GM18505 (cell line): ENCODE data around the gene TEDC2.
"Not testable (repeated sequence)": the region's sequence is repeated elsewhere in the genome, so short reads cannot be mapped to it uniquely, and the experiment has no call there.

ENCODE experiments used
- ATAC-seq: cut with Tn5 transposase; IDR thresholded peaks from one replicate; pipeline ENCODE4 v1.9.1; 2021; ENCODE audit not compliant: unreplicated experiment
- POLR2A ChIP-seq: IDR thresholded peaks from 4 replicates; pipeline ENCODE4 v1.6.1; 2011; ENCODE audit warnings: borderline replicate concordance; ENCODE audit not compliant: insufficient read depth, insufficient read length; ENCODE audit errors: extremely low read depth

The TEDC2 gene

DNA sequence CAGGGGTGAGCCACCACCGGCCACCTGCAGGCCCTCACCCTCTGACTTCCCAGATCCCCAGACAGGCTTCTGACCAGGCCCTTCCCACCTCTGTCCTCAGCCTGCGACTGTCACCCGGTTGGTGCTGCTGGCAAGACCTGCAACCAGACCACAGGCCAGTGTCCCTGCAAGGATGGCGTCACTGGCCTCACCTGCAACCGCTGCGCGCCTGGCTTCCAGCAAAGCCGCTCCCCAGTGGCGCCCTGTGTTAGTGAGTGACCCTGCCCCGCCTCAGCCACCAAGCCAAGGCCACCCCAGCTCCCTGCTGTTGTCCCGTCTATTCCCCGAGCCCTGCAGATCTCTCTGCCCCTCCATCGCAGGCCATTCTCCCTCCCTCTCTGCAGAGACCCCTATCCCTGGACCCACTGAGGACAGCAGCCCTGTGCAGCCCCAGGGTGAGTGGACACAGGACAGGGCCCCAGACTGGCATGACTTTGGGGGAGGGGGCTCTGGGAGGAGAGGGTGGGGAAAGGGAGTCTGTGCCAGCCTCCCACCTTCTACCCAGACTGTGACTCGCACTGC is 13.1 kb downstream of the TEDC2 start:
- TF ChIP-seq POLR2A: no peak
- ATAC-seq: no peak

DNA sequence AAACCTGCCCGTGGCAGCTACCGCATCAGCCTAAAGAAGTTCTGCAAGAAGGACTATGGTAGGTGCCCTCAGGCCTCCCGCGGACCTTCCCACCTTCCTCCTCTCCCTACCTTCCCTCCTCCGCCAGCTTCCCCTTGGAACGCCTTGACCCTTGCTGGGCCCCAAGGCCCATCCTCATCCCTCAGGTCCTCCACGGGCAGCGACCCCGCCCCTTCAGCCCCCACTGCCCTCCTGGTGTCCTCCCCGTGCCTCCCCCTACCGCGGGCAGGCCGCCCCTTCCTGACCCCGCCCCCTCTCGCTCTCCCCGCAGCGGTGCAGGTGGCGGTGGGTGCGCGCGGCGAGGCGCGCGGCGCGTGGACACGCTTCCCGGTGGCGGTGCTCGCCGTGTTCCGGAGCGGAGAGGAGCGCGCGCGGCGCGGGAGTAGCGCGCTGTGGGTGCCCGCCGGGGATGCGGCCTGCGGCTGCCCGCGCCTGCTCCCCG is 13.6 kb downstream of the TEDC2 start:
- no peak for ATAC-seq

DNA sequence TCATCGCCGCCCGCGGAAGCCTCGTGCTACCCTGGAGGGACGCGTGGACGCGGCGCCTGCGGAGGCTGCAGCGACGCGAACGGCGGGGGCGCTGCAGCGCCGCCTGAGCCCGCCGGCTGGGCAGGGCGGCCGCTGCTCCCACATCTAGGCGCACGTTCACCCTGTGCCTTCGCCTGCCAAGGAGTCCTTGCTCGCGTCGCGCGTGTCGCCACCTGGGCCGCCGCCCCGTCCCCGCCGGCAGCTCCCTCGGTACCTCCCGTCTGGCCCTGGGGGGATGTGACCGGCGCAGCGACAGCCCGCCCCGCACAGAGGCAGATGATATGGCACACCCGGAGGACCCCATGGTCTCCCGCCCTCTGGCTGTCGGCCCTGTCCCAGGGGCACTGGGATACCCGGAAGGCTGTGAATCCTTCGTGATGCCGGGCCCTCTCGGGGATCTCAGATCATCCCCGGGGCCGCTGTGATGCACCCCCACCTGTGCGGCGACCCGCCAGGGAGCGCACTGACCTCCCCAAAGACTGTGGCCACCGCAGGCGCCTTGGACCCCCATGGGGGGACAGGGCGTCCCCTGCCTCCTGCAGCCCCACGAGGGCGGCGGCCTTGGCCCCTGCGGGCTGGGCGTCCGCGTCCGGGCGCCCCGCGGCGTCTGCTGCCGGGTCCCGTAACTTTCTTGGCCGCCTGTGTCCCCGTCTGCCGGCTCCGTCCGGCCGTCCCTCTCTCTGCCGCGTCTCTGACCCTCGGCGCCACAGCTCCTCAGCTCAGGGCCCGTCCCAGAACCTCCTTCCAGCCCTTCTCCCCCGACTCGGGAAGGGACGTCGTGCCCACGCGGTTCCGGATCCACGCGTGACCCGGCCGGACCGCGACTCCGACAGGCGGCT is 14.3 kb downstream of the TEDC2 start:
- TF ChIP-seq POLR2A: peak; percentile 34
- no peak for ATAC-seq

More for the DNA sequence above, 13.6 kb downstream of the TEDC2 start:
- no peak for TF ChIP-seq POLR2A

- peak; percentile 47 for ATAC-seq
These were observed 15.0 kb downstream of the TEDC2 start, which contains the start of gene TBC1D24 for GRCh38 chr16:2474877-2475412. Gene TBC1D24, plus strand, starts transcription at chr16:2475127. Its CDS starts 21,022 bp downstream, at chr16:2496149.

DNA sequence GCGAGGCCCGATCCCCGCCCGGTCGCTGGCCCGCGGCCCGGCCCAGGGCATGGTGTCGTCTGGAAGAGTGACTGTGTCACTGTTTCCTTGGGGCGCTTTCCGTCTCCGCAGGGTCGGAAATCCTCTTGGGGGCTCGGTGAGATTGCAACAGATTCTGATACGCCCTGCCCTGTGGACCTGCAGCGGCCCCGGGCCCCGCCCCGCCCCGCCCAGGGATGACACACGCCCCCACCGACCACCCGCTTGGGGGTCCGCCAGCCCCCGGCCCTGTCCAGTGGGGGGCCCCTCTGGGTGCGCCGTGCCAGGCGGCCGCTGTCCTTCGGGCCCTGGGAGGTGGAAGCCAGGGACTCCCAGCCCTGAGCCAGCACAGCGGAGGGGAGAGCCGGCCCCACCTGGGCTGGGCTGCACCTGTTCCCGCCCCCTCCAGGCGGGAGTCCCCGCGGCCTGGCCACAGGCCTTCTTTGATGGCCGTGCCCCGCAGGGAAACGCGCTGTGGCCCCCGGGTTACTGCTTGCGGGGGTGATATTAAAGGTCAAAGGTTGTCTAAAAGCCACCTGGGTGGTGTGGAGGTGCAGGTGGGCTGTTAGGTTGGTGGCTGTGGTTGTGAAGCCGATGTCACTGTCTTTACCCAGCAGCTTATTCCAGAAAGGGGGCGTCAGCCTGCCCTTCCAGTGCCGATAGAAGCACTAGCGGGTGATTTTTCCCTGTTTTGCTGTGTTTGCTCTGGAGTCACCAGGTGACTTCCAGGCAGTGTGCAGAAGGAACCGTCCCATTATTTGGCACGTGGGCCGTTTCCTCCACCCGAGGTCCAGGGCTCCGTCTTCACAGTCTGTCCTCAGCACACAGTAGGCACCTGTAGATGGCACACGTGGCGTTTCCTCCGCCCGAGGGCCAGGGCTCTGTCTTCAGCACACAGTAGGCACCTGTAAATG is 15.8 kb downstream of the TEDC2 start:
- no peak for TF ChIP-seq POLR2A
- ATAC-seq: peak; percentile 5

More at GRCh38 chr16:2474877-2475412, 15.0 kb downstream of the TEDC2 start, which contains the start of gene TBC1D24:
- TF ChIP-seq POLR2A: peak; percentile 80

GRCh38 chr16:2476345-2476720 is 16.4 kb downstream of the TEDC2 start:
- no peak for TF ChIP-seq POLR2A
- no peak for ATAC-seq

GRCh38 chr16:2476741-2477140 is 16.8 kb downstream of the TEDC2 start:
- no peak for ATAC-seq
- no peak for TF ChIP-seq POLR2A

- ATAC-seq: no peak
- no peak for TF ChIP-seq POLR2A
These were observed 17.4 kb downstream of the TEDC2 start for GRCh38 chr16:2477327-2477726.

DNA sequence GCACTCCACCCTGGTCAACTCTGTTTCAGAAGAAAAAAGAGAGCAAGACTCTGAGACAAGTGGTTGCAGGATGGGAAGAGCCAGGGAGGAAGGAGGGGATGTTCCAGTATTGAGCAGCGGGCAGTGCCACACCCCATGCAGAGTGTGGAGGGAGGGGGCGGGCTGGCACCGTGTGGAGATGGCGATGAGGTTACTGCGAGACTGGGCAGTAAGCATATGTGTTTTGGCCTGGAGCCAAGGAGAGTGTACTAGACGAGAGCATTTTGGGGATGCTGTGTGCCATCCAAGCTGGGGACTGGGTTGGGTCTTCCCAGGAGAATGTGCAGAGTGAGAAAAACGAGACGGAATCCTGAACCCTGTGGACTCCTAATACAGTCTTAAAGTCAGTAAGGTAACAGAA is 18.4 kb downstream of the TEDC2 start:
- ATAC-seq: no peak

DNA sequence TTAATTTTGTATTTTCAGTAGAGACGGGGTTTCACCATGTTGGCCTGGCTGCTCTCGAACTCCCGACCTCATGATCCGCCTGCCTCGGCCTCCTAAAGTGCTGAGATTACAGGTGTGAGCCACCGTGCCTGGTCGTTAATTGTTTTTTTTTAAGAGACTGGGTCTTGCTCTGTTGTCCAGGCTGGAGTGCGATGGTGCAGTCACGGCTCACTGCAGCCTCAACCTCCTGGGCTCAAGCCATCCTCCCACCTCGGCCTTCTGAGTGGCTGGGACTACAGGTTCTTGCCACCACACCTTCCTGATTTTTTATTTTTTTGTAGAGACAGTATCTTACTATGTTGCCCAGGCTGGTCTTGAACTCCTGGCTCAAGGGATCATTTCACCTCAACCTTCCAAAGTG is 20.1 kb downstream of the TEDC2 start:
- not testable (repeated sequence) for ATAC-seq

More for the DNA sequence above, 18.4 kb downstream of the TEDC2 start:
- TF ChIP-seq POLR2A: no peak

DNA sequence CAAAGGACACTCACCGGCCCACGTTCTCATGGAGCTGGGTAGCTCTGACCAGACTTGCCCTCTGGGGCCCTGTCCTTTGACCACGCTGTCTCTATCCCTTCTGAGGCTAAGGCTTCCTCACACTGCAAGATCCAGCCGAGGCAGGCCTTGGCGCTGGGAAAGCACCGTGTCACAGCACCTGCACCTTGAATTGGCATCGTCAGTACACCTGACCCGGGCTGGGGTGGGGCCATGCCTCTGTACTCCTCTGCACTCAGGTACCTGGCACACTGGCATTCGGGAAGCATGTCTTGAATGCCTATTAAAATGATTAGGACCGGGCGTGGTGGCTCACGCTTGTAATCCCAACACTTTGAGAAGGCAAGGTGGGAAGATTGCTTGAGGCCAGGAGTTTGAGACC is 21.0 kb downstream of the TEDC2 start:
- ATAC-seq: no peak
- no peak for TF ChIP-seq POLR2A

GRCh38 chr16:2481676-2482075 is 21.8 kb downstream of the TEDC2 start:
- ATAC-seq: no peak
- no peak for TF ChIP-seq POLR2A

DNA sequence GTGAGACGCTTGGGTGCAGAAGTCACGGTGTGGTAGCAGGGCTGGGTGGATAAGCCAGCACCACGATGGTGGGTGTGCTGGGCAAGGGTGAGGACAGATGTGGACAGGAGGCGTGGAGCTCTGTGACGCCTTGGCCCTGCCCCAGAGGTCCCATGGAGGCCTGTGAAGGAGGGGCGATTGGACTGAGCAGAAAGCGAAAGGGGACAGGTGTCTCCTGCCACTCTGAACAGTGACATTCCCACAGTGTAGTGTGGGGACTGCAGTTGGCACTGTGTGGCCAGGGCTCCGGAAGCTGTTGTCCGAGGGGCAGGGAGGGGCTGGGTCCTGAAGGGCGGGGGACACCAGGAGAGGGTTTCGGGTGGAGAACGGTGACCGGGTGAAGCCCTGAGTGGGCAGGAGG is 22.3 kb downstream of the TEDC2 start:
- TF ChIP-seq POLR2A: no peak
- ATAC-seq: no peak

DNA sequence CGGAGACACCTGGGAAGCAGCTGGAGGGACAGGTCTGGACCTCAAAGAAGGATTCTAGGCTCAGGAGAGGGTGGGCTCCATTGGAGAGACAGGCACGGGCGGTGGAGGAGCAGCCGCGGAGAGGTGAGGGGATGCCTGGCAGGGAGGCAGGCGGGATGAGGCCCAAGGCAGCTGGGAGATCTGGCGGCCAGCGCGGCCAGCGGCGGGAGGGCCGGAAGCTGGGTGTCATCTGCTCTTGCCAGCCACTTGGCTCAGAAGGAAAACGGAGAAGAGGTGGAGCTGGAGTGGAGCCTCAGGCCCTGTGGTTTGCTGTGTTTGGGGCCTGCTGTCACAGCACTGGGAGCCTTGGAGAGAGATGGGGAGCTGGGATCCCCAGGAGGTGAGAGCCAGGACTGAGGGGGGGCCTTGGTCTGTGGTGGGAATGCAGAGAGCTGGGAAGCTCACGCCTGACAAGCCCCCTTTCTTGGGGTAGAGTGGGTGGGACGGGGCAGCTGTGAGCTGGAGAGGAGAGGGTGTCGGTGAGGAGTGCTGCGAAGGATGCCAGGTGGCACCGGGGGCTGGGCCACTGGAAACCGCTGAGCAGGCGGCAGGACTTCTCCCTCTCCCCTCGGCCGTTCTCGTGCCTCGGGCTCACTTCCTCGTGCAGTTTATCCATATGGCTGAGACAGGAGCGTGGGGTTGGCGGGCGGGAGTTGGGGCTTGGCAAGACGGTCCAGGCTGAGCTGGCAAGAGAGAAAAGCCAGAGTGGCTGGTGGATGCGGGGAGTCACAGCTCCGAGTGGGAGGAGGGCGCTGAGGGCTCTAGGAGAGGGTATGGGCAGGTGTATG is 23.0 kb downstream of the TEDC2 start:
- TF ChIP-seq POLR2A: no peak
- no peak for ATAC-seq
